ENCODE data around the gene TEX28.
"Not testable (repeated sequence)": the region's sequence is repeated elsewhere in the genome, so short reads cannot be mapped to it uniquely, and the experiment has no call there.

Gene TEX28

DNA sequence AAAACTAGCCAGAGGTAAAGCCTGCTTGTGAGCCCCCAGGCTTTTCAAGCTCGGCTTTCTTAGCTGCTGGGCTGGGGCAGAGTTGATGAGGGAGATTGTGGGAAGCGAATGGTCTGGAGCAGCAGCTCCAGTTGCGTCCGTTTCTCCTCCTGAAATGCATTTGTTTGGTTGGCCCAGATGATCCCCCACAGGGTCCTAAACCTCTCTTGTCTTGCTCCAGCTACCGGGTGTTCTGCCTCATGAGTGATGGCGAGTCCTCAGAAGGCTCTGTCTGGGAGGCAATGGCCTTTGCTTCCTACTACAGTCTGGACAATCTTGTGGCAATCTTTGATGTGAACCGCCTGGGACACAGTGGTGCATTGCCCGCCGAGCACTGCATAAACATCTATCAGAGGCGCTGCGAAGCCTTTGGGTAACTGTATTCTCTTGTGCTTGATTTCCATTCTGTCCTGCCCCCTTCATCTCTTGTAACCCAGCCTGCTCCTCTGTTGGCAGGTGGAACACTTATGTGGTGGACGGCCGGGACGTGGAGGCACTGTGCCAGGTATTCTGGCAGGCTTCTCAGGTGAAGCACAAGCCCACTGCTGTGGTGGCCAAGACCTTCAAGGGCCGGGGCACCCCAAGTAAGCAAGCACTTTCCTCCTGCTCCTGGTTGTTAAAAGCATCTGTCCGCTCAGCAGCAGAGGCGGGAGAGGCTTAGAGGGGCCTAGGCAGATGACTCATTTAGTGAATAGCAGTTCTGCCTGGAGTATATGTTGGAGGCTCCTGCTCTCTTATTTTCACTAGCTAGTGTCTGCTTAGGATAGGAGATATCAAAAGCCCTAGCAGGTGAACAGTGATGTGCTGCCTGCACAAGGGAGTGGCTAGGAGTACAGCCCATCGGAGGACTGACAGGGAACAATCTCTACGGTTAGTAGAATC, 16.0 kb upstream of the TEX28 start:
- no peak for DNase-seq

DNA sequence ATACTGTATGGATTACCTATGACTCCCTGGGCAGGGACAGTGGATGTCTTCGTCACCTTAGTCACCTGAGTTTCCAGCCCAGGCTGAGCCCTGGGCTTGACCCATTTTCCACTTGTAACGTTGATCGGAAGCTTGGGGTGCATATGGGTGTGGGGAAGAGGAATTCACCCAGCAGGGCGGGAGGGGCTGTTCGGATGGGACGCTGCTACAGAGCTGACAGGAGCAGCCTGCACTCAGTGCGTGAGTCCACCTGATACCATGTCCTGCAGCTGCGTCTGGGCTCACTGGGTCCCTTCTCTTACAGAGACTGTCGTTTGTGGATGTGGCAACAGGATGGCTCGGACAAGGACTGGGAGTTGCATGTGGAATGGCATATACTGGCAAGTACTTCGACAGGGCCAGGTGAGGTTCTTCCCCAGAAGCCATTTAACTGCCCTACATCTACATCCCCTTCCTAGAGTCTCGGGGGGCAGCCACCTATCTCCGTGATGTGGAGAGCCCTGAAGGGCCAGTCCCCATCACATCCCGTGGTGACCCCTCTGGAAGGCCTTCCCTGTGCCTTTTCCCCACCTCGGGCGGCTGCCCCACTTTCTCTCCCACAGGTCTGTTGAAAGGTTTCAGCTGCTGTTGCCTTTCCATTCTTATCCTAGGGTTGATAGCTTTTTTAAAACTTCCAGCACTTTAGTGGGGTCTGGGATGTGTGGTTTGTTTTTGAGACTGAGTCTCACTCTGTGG, 14.3 kb upstream of the TEX28 start:
- DNase-seq = no peak

DNA sequence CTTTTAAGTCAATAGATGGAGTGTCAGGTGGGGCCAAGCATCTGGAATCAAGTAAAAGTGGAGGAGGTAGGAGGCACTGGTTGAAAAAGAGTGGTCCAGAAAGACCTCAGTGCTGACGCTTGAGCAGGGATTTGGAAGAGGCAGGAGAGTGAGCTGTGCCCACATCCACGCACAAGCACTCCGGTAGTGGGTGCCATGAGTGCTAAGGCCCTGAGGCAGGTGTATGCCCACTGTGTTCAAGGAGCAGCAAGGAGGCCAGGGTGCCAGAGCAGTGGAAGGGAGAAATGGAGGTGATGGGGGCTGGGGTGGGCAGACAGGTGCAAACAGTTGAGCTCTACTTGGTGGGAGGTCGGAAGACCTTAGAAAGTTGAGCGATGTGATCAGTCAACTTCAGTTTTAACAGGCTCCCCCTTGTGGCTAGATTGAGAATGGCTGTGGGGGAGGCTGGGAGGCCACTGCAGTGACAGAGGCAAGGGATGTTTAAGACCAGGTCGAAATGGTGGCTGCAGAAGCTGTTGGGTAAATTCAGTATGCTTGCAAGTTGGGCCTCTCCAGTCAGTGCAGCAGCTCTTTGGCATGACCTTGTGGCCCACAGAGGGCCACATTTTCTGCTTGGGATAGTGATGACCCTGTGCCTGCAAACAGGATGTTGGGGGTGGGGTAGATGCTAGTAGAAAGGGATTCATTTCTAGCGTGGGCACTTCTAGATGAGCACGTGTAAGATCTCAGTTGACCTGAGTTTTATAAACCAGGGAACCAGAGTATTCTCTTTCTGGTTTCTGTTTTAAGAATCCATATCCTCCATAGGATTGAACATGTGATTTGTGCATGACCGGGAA, 13.4 kb upstream of the TEX28 start:
- DNase-seq = no peak

DNA sequence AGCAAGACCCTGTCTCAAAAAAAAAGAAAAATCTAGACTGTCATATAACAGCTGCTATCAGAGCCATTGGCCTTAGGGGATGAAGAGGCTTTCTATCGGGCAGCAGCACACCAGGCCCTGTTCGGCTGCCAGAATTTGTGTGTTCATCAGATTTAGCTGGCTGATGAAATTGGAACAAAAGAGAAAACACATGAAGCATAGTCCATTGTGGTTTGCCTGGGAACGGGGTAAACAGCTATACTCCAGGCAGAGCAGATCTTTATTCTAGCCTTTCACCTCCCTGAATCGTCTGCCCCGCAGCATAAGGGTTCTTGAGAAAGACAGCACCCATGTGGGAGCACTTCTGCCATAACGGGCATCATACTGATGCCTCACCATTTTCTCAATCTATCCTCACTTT, 12.3 kb upstream of the TEX28 start:
- no peak for DNase-seq

DNA sequence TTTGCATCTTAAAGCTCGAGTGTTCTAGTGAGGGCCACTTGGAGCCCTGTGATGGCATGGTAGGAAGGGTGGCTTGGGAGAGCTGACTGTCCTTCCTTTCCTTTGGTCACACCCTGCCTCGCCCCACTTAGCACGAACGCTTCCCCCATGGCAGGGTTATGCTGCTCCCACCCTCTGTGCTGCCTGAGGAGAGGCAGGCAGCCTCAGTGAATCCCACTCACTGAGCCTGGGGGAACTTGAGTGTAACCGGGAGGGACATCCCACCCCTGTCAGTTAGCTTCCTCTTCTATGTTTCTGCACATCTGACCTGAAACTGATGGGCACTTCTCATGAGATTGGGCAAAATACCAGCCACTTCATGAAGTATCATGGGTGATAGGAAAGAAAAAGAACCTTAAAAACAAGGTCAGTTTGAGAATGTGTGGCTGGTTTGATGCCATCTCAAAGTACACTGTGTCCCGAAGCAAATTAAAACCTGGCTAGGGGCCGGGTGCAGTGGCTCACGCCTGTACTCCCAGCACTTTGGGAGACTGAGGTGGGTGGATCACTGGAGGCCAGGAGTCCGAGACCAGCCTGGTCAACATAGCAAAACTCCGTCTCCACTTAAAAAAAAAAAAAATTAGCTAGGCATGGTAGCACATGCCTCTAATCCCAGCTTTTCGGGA, 10.7 kb upstream of the TEX28 start:
- no peak for DNase-seq

GRCh38 chrX:154304846-154305245, 9.9 kb upstream of the TEX28 start:
- no peak for DNase-seq

DNA sequence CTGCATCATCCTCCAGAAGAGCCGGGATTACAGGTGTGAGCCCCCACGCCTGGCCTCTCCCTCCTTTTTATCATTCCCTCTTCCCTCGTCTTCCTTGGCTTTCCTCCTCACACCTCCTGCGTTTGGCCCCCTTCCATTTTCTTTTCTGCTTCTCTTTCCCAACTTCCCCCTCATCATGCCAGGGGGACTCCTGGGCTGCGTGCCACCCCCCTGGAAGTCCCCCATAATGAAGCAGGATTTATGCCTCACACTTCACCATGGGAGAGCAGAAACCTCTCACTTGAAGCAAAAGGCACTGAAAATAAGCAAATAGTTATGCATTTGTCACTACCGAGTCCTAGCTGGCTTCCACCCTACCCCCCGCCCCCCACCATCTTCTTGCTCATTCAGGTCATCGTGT, 8.6 kb upstream of the TEX28 start:
- DNase-seq = no peak

DNA sequence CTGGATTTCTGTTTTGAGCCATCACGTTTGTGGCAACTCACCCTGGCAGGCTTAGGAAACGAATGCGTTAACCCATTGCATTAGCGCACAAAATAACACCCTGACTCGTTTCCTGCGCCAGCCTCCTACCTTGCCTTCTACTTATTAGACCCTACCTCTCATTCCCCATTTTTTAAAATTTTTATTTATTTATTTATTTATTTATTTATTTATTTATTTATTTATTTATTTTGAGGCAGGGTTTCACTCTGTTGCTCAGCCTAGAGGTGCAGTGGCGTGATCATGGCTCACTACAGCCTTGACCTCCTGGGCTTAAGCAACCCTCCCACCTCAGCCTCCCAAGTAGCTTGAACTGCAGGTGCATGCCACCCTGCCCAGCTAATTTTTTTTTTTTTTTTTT, 8.1 kb upstream of the TEX28 start:
- not testable (repeated sequence) for DNase-seq

GRCh38 chrX:154300816-154301215, 5.9 kb upstream of the TEX28 start:
- no peak for DNase-seq

GRCh38 chrX:154298312-154298711, 3.4 kb upstream of the TEX28 start:
- DNase-seq = no peak

GRCh38 chrX:154296731-154297130, 1.8 kb upstream of the TEX28 start:
- DNase-seq = no peak

DNA sequence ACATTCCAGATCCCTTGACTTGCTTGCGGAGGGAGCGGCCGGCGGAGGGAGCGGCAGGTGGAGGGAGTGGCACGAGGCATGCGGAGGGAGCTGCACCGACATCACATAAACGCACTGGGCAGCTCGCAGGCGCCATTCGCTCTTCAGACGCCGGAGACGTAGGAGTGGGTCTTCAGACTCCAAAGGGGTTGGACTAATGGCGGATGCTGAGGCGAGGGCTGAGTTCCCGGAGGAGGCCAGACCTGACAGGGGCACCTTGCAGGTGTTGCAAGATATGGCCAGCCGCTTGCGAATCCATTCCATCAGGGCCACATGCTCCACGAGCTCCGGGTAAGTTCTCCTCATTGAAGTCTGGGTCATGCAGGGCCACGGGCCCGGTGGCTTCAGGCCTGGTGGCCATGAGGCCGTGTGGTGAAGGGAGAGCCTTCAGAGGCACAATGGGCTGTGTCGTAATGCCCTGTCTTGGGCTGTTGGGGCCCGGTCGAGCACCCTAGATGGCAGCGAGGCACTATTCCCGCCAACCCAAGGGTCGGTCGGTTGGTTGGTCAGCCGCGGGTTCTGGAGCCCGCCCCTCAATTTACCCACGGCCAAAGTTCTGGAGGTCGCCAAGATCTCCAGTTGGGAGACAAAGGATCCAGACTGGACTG, 863 bp upstream of the TEX28 start, which contains the start of gene TKTL1:
TSS of gene TKTL1 (plus strand) at position 132 of the 647 bp plus-strand sequence. CDS start at position 197, 65 bp downstream.
- no peak for DNase-seq

DNA sequence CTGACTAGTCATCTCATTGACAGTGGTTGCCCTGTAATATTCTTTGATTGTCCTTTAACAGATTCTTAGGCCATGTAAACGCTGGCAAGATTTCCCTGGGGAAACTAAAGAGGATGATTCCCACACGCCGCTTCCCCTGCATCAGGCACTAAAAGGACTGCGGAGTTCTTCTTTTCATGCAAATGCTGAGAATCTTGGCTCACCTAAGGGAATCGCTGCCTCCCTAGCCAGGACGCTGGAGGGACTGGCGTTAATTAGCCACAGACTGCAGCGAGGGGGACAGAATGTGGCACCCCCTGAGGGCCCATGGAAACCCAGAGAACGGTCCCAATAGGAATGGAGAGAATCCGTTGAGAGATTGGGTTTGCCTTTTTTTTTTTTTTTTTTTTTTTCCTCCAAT, 8.5 kb downstream of the TEX28 start:
- DNase-seq = not testable (repeated sequence)

DNA sequence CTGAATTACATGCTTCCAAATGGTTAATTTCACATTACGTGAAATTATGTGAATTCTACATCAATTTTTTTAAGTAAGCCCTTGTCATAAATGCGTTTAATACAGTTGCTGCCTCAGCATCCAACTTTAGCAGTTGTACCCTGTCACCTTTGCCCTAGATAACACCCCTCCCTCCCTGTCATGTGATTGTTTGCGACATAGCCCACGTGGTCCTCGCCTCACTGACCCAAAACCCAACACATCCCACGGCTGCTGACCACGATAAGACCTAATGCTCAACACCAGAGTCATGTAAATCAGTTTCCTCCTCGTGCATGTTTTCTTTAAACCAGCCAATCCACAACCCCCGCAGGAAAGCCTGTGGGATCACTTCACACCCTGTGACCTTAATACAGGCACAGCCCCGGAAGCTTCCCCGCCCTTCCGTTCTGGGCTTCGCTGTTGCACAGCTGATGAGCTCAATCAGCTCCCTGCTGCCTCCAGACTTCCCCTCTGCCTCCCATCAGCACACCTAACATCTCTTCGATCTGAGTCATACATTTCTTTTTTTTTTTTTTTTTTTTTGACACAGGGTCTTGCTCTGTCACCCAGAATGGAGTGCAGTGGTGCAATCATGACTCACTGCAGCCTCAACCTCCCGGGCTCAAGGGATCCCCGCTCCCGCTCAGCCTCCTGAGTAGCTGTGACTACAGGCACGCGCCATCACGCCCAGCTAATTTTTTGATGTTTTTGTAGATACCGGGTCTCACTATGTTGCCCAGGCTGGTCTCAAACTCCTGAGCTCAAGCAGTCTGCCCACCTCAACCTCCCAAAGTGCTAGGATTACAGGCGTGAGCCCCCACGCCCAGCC, 10.2 kb downstream of the TEX28 start:
- not testable (repeated sequence) for DNase-seq

GRCh38 chrX:154269245-154269644, 25.7 kb downstream of the TEX28 start:
- DNase-seq = not testable (repeated sequence)

- not testable (repeated sequence) for DNase-seq
Measured at GRCh38 chrX:154263072-154263471, 31.9 kb downstream of the TEX28 start.

- not testable (repeated sequence) for DNase-seq
Measured at GRCh38 chrX:154258711-154259110, 36.2 kb downstream of the TEX28 start.

GRCh38 chrX:154257282-154257681, 37.6 kb downstream of the TEX28 start, which contains the start of gene OPN1MW3:
Gene OPN1MW3, plus strand, starts transcription at chrX:154257582. Its CDS starts 38 bp downstream, at chrX:154257620.
- not testable (repeated sequence) for DNase-seq

- DNase-seq = not testable (repeated sequence)
Measured at GRCh38 chrX:154248076-154248475, 46.8 kb downstream of the TEX28 start.

GRCh38 chrX:154247377-154248045, 47.4 kb downstream of the TEX28 start:
- not testable (repeated sequence) for DNase-seq
